ENCODE results near the gene AP1S3.
A peak's percentile ranks its signal among the peaks of the same experiment; 100 is the strongest.
"Not testable (repeated sequence)": the region's sequence is repeated elsewhere in the genome, so short reads cannot be mapped to it uniquely, and the experiment has no call there.

The AP1S3 gene

GRCh38 chr2:223797811-223798721, 39.3 kb downstream of the AP1S3 start:
- DNase-seq = no peak

DNA sequence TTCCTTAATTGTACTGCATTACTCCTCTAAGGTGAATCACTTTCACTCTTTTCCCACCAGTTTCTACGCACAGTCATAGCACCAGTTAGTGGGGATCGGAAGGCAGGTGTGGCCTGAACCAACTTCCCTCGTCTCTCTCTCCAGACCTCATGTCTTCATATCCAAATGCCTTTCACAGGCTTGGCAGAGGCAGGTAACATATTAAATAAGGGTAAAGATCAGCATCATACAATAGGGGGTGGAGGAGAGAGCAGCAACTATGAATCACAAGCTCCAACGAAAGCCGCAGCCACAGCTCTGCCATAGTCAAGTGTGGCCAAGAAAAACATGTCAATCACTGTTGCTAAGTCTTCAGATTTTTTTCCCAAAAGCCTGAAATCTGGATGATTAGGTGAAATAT, 40.3 kb downstream of the AP1S3 start:
- DNase-seq = no peak

- no peak for DNase-seq
These were observed 48.0 kb downstream of the AP1S3 start for GRCh38 chr2:223789423-223789822.

DNA sequence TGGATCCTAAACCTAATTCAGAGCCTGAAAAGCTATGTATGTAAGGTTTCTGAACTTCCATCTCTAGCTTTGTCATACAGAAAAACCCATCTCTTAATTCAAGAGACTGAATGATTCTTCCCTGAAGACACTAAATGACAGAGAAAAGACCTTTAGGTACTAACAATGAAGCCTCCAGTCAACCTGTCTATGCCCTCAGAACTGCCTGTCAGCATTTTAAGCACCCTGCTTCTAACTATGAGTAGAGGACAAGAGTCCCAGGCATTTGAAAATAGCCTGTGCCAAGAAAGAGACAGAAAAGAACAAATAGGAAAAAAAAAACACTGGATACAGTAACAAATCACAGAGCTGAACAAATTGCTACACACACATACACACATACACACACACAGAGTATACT, 48.6 kb downstream of the AP1S3 start:
- DNase-seq = no peak

- not testable (repeated sequence) for DNase-seq
These were observed 49.3 kb downstream of the AP1S3 start for GRCh38 chr2:223788106-223788505.

- DNase-seq = no peak
These were observed 50.0 kb downstream of the AP1S3 start for GRCh38 chr2:223787358-223787757.

DNA sequence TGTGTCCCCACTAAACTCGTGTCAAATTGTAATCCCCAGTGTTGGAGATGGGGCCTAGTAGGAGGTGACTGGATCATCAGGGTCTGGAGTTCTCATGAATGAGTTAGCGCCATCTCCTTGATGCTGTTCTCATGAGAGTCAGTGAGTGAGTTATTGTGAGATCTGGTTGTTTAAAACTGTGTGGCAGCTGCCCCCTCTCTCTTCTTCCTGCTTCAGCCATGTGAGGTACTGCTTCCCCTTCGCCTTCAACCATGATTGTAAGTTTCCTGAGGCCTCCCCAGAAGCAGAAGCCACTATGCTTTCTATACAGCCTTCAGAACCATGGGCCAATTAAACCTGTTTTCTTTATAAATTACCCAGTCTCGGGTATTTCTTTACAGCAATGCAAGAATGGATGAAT, 50.4 kb downstream of the AP1S3 start:
- DNase-seq = no peak

DNA sequence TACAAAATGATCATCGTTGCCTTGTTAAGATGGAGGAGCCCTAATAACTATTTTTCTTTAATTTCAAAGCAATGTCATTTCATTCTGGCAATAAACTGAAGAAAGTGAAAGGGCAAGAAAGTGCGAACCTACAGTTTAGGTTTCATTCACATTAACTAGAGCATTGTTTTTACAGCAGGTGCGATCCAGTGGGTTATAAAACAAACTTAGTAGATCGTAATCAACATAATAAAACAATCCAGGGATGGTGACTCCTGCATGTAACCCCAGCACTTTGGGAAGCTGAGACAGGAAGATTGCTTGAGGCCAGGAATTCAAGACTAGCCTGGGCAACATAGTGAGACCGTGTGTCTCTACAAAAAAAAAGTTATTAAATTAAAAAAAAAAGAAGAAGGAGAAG, 51.1 kb downstream of the AP1S3 start:
- no peak for DNase-seq

GRCh38 chr2:223784221-223784772, 53.1 kb downstream of the AP1S3 start:
- no peak for DNase-seq

GRCh38 chr2:223782629-223783028, 54.8 kb downstream of the AP1S3 start:
- no peak for DNase-seq

DNA sequence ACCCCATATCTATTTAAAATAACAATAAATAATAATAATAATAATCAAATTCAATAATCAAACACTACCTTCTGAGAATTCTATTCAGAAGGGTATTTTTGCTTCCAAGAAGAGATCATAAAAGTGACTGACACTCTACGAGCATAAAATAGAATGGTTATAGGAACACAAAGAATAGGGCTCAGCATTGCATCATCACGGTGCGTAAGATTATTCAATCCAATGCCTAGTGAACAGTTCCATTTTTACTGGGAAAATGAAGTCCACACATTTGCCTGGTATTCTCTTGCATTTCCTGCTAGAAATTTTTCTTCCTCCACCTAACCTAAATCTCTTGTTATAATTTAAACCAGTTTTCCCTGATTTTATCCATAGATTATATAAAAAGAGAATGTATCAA, 55.8 kb downstream of the AP1S3 start:
- DNase-seq = no peak

DNA sequence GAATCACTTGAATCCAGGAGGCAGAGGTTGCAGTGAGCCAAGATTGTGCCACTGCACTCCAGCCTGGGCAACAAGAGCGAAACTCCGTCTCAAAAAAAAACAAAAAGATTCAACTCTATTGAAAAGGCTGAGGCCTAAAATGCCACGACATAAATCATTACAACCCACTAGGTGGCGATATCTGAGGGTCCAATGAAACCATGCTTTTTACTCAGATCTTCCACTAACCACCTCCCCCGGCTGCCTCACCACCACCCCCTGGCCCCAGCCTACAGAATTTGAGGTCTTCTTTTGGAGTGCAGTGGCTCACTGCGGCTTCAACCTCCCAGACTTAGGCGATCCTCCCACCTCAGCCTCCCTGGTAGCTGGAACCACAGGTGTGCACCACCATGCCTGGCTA, 57.5 kb downstream of the AP1S3 start:
- DNase-seq = peak; percentile 41

GRCh38 chr2:223774193-223774592, 63.2 kb downstream of the AP1S3 start:
- no peak for DNase-seq

GRCh38 chr2:223772363-223772762, 65.0 kb downstream of the AP1S3 start:
- DNase-seq = no peak

- DNase-seq = no peak
These were observed 65.9 kb downstream of the AP1S3 start for GRCh38 chr2:223771475-223771874.

DNA sequence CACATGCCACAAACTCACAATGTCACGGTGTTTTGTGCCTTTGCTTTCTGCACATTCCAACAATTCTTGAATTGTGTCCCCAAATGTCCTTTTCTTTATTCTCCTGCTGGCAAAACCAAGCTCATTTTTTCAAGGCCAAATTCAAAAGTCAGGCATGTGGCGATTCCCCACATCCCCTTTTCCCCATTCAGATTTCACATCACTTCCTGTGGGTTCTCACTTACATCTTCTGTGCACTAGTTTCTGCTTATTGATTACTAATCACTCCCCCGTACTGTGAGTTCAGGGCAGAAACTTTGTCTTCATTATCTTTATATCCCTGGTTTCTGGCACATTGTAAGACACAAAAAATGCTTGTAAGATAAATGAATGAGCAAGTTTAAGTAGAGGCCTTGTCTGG, 69.2 kb downstream of the AP1S3 start:
- DNase-seq = no peak

DNA sequence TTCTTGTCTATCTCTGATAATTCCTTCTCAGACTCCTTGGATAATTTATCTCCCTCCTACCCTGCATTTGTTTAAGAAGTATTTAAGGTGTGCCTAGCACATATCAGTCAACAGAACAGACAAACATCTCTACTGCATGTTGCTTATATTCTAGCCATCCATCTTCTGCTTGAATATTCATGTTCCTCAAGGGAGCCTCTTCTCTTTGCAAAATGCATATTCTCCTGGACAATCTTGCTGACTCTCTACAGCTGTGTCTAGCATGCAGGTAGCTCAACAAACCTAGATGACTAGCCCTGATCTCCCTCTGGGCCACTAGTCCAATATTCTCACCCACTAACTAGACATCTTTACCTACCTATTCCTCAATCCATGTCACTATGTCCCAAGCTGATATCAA, 70.0 kb downstream of the AP1S3 start:
- DNase-seq = no peak

DNA sequence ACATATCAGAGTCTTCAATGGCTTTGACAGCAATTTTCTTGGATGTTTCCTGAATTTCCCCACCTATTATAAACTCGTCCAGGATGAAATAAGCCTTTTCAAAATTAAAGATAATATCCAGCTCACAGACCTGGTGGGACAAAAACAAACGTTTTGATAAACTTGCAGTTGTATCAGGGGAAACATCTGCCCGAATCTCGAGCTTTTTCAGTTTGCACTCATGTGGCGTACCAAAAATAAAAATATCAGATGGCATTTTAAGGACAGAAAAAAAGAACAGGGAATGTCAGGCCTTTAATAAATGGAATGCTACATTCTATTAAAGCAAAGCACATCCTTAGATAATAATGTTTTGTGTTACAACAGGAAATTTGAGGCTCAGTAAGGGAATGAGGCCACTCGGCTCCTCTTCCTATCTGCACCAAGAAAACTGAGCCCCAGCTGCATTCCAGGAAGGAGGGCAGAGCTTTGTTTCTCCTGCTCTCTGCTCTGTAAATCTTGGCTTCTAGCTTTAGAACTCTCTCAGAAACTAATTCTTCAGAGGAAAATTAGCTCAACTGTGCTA, 72.1 kb downstream of the AP1S3 start:
- DNase-seq = no peak

GRCh38 chr2:223764796-223765195, 72.6 kb downstream of the AP1S3 start:
- no peak for DNase-seq

DNA sequence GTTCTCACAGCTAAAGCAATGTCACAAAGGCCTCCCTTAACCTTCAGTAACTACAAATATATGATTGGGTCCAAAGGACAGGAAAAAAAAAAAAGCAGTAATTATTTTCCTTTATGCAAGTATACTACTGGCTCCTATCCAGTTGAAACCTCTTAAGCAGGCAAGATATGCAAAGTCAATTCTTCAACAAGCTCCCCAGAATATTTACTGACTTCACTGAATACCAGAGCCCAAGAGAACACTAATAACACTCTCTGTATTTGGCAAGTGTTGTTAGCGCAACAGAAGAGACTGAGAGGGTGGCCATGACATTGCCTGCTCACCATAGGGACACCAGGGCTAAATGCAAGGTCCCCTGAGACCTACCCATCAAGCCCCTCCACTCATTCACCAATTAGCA, 74.5 kb downstream of the AP1S3 start:
- no peak for DNase-seq

DNA sequence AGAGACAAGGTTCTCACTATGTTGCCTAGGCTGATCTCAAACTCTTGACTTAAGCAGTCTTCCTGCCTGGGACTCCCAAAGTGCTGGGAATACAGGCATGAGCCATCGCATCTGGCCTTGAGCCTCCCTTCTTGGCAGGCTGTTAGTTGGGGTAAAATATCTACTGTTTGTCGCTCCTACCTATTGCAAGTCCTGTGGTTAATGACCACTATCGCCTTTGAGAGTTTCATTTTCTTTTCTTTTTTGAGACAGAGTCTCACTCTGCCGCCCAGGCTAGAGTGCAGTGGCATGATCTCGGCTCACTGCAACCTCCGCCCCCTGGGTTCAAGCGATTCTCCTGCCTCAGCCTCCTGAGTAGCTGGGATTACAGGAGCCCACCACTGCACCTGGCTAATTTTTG, 75.6 kb downstream of the AP1S3 start:
- DNase-seq = not testable (repeated sequence)

- DNase-seq = peak; percentile 47
These were observed 76.4 kb downstream of the AP1S3 start for GRCh38 chr2:223760838-223761502.

DNA sequence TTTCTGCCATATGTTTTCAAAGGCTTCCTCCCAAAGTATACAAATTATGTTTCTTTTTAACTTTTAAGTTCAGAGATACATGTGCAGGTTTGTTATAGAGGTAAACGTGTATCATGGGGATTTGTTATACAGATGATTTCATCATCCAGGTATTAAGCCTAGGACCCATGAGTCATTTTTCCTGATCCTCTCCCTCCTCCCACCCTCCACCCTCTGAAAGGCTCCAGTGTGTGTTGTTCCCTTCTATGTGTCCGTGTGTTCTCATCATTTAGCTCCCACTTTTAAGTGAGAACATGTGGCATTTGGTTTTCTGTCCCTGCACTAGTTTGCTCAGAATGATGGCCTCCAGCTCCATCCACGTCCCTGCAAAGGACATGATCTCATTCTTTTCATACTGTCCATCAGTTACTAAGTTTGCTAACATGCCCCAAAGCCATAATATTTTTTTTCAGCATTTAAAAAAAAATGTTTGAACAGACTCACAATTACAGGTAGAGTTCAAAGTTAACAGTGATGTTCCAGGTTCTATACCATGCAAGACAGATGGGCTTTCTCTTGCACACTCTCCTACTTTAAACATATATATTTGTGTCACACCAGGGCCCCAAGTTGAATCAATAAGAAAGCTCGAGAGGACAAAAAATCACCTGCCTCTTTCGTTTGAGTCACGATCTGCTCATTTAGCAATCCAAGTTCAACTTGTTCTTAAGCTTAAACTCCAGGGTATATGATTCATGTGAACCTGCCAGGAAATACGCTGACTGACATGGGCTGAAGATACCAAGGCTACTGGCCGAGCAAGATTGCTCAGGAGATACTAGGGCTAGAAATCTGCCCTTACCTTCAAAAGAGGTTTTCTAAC, 77.6 kb downstream of the AP1S3 start:
- DNase-seq = no peak

Measured in activated naive CD4-positive, alpha-beta T cell treated with Interleukin-2 at 50 U/mL for 16 hours (primary cell).